HuH-7 (cell line): Measurements from ENCODE around the gene NOL3.
"Not testable (repeated sequence)": the region's sequence is repeated elsewhere in the genome, so short reads cannot be mapped to it uniquely, and the experiment has no call there.

Experiments
- DNase-seq: peaks from one replicate; pipeline ENCODE4 v3.0.0; 2011; ENCODE audit warnings: low spot score

The NOL3 gene

DNA sequence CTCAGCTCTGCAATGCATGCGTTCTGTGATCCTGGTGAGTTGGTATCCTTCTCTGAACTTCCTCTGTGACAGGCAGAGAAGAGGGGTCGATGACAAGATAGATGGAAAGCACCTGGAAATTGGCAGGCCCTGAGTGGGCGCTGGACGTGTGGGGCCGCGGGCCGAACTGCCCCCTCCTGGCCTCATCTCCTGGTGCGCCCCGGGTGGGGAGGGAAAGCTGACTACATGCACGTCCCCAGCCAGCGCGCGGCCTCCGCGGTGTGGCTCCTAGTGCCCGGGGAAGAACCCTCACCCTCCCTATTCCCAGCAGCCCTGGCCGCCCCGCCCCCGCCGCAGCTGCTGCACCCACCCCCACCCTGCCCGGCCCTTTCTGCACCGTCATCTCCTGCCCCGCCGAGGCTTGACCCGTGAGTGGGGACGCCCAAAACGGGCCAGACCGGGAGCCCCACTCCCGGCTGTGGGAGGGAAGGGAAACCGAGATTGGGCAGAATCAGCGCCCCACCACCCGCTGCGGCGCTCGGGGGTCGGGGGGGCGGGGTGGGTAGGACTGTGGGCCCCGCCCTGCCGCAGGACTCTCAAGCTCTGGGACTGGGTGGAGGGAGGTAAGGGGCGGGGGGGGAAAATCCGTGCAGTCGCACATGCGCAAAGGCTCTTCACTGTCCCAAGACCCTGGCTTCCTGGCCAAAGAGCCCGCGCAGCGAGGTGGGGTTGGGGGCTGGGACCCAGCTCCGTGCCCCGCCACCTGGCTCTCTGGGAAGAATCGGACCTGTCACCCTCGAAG, at the start of gene NOL3:
TSS of gene NOL3 (plus strand) at position 371 of the 781 bp plus-strand sequence.
- peak; percentile 95 for DNase-seq

DNA sequence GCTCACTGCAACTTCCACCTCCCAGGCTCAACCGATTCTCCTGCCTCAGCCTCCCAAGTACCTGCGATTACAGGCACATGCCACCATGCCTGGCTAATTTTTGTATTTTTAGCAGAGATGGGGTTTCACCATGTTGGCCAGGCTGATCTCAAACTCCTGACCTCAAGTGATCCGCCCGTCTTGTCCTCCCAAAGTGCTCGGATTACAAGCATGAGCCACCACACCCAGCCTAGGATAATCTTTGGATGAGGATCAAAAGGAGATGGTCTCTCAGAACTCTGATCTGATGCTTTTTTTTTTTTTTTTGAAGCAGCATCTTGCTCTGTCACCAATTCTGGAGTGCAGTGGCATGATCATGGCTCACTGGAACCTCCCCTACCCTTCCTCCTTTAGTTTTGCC, 47.5 kb upstream of the NOL3 start:
- not testable (repeated sequence) for DNase-seq

DNA sequence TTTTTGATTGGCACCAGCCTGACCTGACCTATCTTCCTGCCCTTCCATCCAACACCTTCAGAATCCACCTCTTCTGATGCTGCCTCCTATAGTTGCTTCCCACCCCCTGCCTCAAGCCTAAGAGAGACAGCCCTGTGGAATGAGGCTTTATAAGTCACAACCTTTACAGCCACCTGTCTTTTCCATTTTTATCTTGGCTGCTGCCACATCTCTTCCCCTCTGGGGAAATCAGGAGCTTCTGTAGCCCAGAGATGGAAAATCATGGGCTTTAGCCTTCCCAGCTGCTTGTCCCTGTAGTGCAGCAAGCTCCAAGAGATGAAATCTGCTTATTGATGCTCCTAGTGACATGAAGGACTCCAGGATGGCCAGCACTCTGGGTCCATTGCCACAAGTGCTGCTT, 41.9 kb upstream of the NOL3 start:
- no peak for DNase-seq

DNA sequence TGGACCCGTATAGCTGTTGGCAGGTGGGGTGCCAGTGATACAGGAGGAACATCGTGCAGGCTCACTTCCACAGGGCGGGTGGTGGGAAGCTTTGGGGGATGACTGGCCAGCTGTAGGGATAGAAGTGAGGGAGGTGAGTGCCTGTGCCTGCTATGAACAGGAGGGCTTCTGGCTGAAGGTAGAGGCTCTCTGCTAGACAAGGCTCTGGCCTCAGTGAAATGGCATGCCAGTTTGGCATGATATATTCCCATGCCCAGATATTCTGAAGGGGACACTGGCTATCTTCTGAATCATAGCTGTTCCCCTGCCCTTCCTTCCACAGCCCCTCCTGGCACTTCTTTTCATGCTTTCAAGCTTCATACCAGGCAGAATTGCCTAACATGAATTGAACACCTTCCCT, 41.5 kb upstream of the NOL3 start:
- no peak for DNase-seq

DNA sequence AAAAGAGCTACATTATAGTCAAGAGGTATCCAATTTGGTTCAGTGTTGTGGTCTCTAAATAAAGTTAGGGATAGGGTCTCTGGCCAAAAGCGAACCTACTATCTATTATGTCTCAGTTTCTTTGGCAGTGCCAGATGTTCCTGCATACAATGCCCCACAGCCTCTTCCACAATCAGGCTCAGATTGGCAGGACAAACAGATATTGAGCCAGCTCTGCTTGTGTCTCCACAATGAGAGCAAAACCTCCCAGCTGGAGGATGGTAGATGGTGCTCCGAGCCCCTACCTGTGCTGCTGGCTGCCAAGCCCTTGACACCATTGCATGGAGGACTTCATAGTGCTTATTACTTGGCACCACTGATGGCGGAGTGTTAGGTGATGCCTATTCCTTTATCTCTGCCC, 40.9 kb upstream of the NOL3 start:
- DNase-seq: no peak

DNA sequence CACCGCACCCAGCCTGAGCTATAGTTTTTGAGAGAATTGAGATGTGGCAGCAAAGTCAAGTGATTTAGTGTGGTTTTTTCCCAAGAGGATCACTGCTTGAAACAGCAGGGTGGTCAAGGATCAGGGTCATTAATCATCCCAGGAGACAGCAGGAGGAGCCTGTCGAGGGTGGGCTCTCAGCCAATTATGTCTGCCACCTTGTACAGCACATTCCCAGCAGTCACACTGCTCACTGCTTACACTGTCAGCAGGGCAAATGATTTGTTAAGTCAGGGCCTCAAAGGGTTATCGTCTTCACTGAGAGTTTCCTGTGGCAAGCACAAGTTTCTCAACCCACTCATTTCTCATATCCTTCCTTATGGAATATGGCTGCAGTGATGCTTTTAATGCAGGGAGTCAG, 32.7 kb upstream of the NOL3 start:
- DNase-seq: no peak

DNA sequence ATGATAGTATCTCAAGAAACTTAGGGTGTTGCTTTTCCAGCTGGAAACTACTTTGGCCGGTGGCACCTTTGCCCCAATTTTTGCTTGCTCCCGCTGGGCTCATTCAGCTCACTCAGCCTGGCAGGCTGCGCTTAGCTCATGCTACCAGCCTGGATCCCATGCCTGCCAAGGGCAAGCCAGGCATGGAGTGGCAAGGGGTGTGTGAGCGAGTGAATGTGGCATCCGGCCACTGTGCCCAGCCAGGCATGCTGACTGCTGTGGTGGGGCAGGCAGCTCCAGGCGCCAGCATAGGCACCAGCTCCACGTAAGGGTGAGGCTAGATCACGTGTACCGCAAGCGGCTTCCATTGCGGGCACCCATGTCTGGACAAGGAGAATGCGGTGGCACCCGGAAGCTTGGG, 28.9 kb upstream of the NOL3 start:
- DNase-seq: no peak

DNA sequence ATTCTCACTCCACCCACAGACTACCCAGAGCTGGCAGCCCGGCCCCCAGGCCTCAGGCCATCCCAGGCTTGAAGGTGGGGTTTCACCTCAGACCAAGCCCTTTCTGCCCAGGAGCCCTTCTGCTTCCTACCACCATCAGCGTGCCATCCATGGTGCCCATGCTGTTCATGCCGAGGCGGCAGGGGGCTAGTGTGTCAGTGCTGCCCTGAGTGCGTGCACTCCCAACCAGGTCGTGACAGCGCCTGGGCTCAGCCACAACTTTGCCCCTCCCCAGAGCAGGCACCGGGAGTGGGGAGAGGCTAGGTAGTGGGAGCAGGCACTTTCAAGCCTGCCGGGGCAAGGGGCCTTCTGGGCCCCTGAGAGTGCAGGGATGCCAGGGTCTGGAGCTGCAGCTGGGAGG, 28.0 kb upstream of the NOL3 start:
- DNase-seq: no peak

DNA sequence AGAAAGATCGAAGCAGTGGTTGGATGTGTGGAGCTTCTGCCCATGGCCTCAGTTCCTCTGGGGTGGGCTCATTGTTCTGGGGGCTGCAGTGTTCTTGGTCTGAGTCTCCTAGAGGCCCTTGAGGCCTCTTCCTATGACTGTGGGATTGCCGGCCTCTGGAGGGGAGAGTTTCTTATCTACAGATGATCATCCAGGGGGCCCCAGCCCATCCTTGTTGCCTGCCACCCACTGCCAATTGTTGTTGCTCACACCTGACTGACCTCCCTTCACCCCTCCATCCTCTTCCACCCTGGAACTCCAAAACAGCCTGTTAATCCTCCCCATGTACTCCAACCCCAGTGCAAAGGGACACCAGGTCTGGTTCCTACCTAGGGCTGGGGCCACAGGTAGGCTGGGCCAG, 25.4 kb upstream of the NOL3 start:
- no peak for DNase-seq

DNA sequence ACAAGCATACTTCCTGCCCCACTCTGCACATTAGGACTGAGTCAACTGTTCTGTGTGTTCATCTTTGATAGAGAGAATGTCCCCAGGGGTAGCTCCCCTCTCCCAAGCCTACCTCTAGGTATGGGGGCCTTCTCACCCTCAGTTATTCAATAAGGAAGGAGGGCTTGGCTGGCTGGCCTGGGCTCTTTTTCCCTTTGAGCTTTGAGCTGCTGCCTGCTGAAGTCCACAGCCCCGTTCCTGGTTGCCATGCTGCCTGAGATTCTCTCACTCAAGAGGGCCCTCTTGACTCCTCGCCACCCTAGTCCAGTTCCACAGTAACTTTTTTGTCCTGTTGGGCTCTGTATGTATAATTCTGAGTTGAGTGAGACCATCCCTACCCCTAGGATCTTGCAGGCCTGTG, 24.6 kb upstream of the NOL3 start:
- DNase-seq: no peak

DNA sequence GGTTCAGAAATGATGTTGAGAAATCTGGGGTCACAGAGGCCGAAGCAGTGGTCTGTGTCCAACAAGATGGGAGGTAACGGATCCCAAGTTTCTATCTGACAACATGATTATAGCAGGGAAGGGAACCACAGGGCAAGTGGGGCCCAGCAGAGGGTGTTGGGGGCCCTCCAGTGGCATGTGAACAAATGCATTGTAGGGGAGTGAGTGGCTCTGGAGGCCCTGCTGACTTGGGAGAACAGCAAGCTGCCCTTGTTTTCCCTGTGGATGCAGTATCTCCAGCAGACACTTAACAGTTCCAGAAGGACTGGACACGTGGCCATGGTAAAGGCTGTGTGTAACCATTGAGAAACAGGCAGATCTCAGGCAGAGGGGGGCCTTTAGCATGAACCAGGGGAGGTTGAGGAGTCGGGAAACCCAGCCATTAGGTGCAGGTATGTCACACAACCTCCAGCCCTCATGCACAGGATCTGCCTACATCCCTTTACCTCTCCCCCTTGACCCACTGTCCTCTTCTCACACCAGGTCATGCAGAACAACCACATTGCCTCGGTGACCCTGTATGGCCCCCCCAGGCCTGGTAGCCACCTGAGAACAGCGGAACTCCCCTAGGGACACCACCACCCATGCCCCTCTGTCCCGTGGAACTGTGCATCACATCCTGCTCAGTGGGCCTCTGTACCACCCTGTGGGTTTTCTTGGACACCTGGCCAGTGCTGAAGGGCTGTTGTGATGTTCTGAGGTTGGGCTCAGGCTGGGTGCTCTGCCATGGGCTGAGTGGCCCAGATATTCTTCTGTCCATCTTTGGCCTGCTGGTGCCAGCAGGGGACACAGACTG, 23.6 kb upstream of the NOL3 start:
- DNase-seq: no peak

DNA sequence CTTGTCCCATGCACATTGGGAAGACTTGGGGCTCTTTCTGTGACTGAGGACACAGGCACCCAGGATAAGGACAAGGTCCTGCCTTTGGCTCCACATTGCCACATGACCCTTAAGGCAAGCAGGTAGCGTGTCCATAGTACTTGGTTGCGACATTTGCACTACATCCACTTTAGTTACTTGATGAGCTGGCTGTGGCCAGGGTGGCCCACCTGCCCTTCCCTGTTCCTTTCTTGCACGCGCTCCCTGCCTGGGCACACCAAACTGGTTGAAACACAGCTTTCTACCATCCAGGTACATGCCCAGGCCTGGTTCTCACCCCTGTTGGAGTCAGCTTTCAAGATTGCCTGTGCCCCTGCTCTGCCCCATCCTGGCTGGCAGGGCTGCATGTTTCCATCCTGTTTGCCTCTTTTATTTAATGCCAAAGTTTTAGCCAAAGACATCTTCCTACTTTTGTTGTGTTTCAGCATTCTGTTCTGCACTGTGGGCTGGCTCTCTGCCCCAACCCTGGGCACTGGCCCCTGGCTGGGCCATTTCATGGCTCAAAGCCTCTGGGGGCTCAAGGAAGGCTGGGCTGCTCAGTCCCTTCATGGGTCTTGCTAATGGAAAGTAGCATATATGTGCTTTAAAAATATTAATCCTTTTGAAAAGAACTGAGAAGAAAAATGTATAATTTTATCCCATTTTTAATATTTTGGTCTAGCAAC, 22.7 kb upstream of the NOL3 start:
- no peak for DNase-seq

DNA sequence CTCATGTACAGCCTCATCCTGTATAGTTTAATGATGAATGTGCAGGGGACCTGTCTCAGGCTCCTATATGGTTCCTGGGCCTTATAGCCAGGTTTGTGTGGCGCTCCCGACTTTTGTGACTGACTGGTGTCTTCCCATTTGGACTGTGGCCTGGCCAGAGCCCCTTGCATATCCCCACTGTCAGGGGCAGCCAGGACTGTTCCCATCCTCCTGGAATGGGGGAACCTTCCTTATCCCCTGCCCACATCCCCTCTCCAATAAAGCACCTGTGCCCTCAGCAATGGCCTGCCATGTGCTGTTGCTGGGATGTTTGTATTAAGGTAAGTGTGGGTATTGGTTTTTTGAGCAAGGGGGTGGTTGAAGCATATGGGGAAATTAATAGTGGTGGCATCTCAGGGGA, 22.1 kb upstream of the NOL3 start:
- DNase-seq: no peak

DNA sequence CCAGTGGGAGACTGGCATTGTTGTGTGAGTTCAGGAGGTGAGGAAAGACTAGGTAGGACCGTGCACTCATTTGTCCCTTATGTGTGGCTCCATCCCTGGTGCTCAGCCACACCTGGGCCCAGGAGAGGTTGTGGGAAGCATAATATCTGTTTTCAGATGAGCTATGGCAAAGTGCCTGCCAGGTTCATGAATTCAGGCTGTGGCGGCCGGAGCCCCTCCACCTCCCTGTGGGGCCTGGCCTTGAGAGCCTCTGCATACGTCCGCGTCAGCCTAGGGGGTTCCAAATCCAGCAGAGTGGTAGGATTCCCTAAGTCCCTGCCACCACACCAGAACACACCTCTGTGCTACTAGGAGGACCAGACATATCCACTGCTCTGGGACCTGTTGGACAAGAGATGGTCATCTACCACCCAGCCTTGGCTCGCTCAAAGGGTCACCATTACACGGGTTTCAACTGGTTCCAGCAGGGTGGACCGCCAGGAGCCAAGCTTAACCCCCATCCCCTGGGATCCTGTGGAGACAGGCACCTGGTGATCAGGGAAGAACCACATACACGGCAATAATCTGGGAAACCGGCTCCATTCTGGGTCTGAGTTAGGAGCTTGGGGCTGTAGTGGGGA, 21.6 kb upstream of the NOL3 start:
- no peak for DNase-seq

DNA sequence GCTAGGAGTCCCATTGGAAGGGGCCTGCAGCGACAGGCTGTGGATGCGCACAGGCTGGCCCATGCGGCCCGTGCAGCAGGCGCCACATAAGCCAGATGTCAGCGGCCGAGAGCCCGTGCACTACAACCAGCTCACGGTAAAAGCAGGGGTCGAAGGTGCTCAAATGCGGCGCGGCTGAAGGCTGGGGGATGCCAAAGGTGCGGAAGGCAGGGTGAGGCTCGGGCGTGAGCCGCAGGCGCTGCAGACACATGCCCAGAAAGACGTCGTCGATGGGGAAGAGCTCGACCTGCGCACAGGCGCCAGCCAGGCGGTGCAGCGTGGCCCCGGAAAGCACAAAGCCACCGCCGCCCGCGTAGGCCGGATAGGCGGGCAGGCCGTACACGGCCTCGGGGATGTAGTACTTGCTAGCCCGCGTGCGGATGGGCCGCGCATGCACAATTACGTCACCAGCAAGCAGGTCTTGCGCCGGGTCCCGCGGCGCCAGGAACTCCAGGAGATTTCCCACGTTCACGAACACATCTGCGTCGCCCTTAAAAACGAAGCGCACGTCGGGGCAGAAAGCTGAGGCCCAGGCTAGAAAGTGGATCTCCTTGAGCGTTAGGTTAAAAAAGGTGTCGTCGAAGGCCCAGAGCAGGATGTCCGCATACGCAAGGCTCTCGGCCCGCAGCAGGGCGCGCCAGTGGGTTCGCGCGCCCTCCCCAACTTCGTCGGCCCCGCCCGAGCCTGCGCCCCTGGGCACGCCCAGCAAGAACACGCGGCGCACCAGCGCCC, 20.9 kb upstream of the NOL3 start:
- no peak for DNase-seq

DNA sequence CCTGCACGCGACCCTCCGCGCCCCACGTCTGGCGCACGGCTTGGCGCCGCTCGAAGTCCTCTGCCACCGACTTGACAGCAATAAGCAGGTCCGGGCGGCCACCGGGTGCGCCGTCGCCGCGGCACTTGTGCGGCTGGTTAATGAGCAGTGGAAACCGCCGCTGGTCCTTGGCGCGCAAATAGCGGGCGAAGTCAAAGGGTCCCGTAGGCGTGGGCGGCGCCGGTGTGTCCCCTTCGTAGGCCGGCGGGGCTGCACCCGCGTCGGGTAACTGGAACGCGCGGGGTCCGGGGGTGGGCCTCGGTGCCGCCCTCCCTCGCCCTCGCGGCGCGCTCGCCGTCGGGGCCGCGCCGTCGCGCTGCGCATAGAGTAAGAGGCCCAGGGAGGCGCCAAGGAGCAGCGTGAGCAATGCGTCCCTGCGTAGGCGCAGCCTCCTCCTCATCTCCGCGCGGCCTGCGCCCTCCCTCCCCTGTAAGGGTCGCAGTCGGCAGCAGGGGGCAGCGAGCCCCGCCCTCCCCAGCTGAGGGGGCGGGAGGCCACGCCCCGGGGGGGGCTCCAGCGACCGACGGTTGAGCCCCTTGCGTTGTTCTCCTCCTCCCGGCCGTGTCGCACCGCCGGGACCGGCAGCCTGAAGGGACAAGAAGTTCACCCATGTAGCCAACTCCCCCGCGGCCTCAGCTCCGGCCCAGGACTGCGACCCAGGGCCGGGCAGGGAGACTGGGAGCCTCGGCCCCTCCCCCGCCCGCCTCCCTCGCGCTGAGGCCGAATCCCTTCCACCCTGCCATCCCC, 20.1 kb upstream of the NOL3 start:
- DNase-seq: no peak

DNA sequence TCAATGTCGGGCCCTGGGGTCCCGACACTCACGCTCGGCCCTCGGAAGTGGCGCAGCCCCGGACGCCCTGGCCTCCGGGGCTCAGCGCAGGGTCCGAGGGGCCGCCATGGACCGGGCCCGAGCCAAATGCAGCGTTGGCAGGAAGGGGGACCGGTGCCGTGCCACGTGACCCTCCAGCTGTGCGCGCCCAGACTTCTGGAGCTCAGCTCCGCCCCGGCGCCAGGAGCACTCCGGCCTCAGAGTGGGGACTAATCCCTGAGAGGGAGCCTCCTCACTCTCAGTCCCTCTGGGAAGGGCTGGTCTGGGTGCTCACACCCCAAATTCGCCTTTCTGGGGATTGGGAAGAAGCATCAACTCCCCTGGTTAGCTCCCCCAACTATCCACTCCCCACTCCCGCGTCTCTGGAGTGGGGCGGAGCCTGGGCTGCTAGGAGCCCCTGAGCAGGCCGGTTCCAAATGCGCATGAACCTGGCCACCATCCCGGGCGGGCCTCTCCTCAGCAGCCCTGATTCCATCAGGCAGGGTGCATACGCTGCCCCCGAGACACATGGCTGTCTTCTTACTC, 19.4 kb upstream of the NOL3 start, which contains the start of gene B3GNT9:
TSS of gene B3GNT9 (minus strand) at position 166 of the 564 bp plus-strand sequence. CDS start 513 bp downstream, outside the sequence.
- DNase-seq: no peak

DNA sequence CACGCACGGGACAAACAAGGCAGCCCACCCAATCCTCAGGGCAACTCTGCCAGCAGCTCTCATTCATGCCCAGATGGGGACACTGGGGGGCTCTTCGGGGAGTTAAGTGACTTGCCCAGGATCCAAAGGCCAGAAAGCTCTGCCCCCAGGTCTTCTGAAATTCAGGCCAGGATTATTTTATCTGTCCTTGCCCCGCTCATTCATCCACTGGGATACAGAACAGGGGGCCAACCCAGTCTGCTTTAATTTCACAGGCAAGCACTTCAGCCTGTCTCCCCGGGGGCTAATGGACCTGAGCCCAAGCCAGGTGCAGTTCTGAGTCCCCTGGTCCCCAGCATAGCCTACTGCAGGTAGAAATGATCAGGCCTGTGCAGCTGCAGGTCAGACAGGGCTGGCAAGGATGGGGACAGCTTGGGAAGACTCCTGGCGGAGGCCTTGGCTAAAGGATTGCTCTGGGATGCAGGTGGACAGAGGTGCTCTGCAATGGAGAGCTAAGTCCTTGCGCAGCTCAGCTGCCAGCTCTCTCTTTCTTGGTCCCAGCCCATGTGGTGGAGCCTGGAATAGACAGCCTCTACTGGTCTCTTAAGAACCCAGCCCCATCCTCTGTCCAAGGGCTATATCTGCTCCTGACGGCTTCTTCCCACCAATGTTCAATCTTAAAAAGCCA, 18.8 kb upstream of the NOL3 start:
- DNase-seq: no peak

DNA sequence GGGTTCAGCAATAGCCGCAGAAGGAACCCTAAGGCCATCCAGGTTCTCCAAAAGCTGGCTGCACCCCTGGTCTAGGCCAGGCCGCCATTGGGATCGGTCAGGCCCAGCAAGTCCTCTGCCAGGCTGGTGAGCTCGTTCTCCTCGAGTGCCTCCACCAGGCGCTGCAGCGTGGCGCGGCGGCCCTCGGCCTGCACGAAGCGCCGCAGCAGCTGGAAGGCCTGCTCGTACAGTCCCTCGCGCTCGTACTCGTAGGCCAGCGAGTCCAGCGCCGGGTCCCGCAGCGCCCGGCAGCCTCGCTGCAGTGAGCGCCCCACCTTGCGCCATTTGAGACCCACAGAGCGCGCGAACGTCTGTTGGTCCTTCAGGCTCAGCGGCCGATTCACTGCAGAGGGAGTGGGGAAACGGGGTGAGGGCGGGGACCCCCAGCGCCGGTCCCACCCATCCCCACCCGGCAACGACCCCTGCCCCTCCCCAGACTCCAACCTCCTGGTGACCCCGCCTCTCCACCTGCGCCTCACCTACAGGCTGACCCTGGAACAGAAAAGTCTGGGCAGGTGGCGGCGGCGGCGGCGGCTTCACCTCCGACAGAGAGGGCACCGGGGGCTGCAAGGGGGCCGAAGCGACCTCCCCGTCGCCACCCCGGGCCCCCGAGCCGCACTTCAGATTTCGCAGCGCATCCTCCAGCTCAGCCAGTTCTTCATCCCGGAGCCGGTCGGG, 15.6 kb upstream of the NOL3 start:
- no peak for DNase-seq
